ENCODE measurements around the gene ITFG1.

DNA sequence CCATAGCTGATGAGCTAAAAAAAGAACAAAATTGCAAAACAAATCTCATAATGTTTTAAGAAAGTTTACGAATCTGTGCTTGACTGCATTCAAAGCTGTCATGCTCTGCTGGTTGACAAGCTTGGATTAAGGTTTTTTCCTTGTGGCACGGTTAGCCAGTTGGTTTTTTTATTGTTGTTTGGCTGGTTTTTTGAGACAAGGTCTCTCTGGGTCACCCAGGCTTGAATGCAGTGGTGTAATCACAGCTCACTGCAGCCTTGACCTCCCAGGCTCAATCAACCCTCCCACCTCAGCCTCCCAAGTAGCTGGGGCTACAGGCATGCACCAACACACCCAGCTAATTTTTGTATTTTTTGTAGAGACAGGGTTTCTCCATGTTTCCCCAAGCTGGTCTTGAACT lies 45.9 kb upstream of the ITFG1 start:
- TF ChIP-seq TBP (CRISPR knock-in tag; IDR thresholded peaks at IDR 0.05) (no peak), ZNF883 (CRISPR knock-in tag; IDR thresholded peaks at IDR 0.05; ENCODE audit: not compliant biosample characterization) (no peak), TAF1 (CRISPR knock-in tag; IDR thresholded peaks at IDR 0.05) (no peak), MTF1 (CRISPR knock-in tag; IDR thresholded peaks at IDR 0.05) (no peak)

Data from HepG2 (cell line).